Measurements from ENCODE around the gene DCAF16.

The DCAF16 gene

GRCh38 chr4:17781300-17782287 lies 29.0 kb downstream of the DCAF16 start, which contains the start of gene FAM184B:
TSS of gene FAM184B (minus strand) at chr4:17781621. CDS start at chr4:17781299, 322 bp downstream.
- no peak for DNase-seq (ENCODE audit: low read depth)

- DNase-seq (ENCODE audit: low read depth), result no peak
These were observed 29.9 kb downstream of the DCAF16 start for GRCh38 chr4:17780501-17781299.

- no peak for DNase-seq (ENCODE audit: low read depth)
These were observed 32.1 kb downstream of the DCAF16 start for GRCh38 chr4:17778431-17778830.

- no peak for DNase-seq (ENCODE audit: low read depth)
These were observed 37.3 kb downstream of the DCAF16 start for GRCh38 chr4:17773135-17773698.

GRCh38 chr4:17771284-17771908 lies 39.2 kb downstream of the DCAF16 start:
- no peak for DNase-seq (ENCODE audit: low read depth)

- DNase-seq (ENCODE audit: low read depth), result no peak
These were observed 39.7 kb downstream of the DCAF16 start for GRCh38 chr4:17770845-17771244.

GRCh38 chr4:17769406-17770174 lies 41.0 kb downstream of the DCAF16 start:
- no peak for DNase-seq (ENCODE audit: low read depth)

- DNase-seq (ENCODE audit: low read depth), result no peak
These were observed 43.6 kb downstream of the DCAF16 start for GRCh38 chr4:17766826-17767458.

GRCh38 chr4:17765514-17766286 lies 44.9 kb downstream of the DCAF16 start:
- DNase-seq (ENCODE audit: low read depth), result no peak

GRCh38 chr4:17763931-17764330 lies 46.6 kb downstream of the DCAF16 start:
- DNase-seq (ENCODE audit: low read depth), result no peak

GRCh38 chr4:17763416-17763815 lies 47.1 kb downstream of the DCAF16 start:
- no peak for DNase-seq (ENCODE audit: low read depth)

GRCh38 chr4:17762726-17763125 lies 47.8 kb downstream of the DCAF16 start:
- DNase-seq (ENCODE audit: low read depth), result no peak

- no peak for DNase-seq (ENCODE audit: low read depth)
These were observed 49.5 kb downstream of the DCAF16 start for GRCh38 chr4:17761062-17761461.

GRCh38 chr4:17760626-17761025 lies 49.9 kb downstream of the DCAF16 start:
- DNase-seq (ENCODE audit: low read depth), result no peak

- no peak for DNase-seq (ENCODE audit: low read depth)
These were observed 52.1 kb downstream of the DCAF16 start for GRCh38 chr4:17758485-17758884.

- DNase-seq (ENCODE audit: low read depth), result no peak
These were observed 52.9 kb downstream of the DCAF16 start for GRCh38 chr4:17757621-17758020.

GRCh38 chr4:17753646-17754045 lies 56.9 kb downstream of the DCAF16 start:
- DNase-seq (ENCODE audit: low read depth), result no peak
